ENCODE data around the gene ALDH3B2.

GRCh38 chr11:67627812-67628624, 46.4 kb downstream of the ALDH3B2 start:
- TF ChIP-seq CTCF (tag by site-specific recombination; IDR thresholded peaks at IDR 0.05) = no peak
- no peak for TF ChIP-seq ZNF274 (IDR thresholded peaks at IDR 0.05; ENCODE audit: low read length)
- TF ChIP-seq ZNF274 (tag by site-specific recombination; IDR thresholded peaks at IDR 0.05; ENCODE audit: borderline replicate concordance) = no peak
- TF ChIP-seq IKZF3 (tag by site-specific recombination; IDR thresholded peaks at IDR 0.05) = no peak
